Mucosa of rectum (tissue), 2 donors: ENCODE results near the gene SMYD2.

Experiments
- H3K27ac ChIP-seq, 2 donors: one replicate each; pipeline ENCODE4 v1.7.0; 2013; ENCODE audit warnings: inconsistent platforms in 2 of 2, low read depth in 2 of 2, low read length in 2 of 2
- H3K27me3 ChIP-seq, 2 donors: one replicate each; pipeline ENCODE4 v1.7.0; 2013; ENCODE audit warnings: low read length in 2 of 2; ENCODE audit not compliant: control insufficient read depth in 2 of 2, insufficient read depth in 2 of 2
- H3K36me3 ChIP-seq, 2 donors: one replicate each; pipeline ENCODE4 v1.7.0; 2013; ENCODE audit warnings: low read length in 2 of 2; ENCODE audit not compliant: control insufficient read depth in 2 of 2, insufficient read depth in 2 of 2
- H3K4me1 ChIP-seq, 2 donors: one replicate each; pipeline ENCODE4 v1.7.0; 2013; ENCODE audit warnings: low read length in 2 of 2, mild to moderate bottlenecking in 1 of 2; ENCODE audit not compliant: control insufficient read depth in 2 of 2, insufficient read depth in 2 of 2
- H3K4me3 ChIP-seq, 2 donors: one replicate each; pipeline ENCODE4 v1.7.0; 2013; ENCODE audit warnings: low read length in 2 of 2
- H3K9ac ChIP-seq, 2 donors: one replicate each; pipeline ENCODE4 v1.7.0; 2013; ENCODE audit warnings: low read length in 2 of 2, low read depth in 1 of 2, mild to moderate bottlenecking in 1 of 2
- H3K9me3 ChIP-seq, 2 donors: one replicate each; pipeline ENCODE4 v1.7.0; 2013; ENCODE audit warnings: low read length in 2 of 2; ENCODE audit not compliant: control insufficient read depth in 2 of 2
- donor health status: healthy.
- donor health status: Normal muscosa, but diverticular disease.

Gene SMYD2

DNA sequence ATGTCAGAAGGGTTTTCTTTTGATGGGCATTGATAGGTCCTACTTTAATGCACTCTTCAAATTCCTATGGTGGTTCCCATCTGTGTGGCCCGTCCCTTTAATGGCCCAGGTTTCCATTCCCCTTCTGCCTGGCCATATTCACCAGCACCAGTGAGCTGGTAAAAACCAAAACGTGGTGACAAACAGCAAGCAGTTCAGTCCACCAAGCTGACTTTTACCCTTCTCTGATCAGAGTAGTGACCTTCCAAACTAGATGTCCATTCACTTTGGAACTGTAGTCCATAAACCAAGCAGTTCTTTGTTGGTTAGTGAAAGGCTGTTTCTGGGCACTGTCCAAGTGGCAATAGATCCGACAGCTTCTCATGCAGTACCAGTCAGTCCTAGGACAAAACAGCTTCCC, 60.5 kb downstream of the SMYD2 start:
- Histone ChIP-seq H3K4me3 (no peak overlapping the region), H3K4me1 (no peaks in the 10 kb centered on the region), H3K27me3 (no peaks in the 10 kb centered on the region), H3K9me3 (no peaks in the 10 kb centered on the region), H3K27ac (no peak overlapping the region), H3K36me3 (no peaks in the 10 kb centered on the region), H3K9ac (no peak overlapping the region)

DNA sequence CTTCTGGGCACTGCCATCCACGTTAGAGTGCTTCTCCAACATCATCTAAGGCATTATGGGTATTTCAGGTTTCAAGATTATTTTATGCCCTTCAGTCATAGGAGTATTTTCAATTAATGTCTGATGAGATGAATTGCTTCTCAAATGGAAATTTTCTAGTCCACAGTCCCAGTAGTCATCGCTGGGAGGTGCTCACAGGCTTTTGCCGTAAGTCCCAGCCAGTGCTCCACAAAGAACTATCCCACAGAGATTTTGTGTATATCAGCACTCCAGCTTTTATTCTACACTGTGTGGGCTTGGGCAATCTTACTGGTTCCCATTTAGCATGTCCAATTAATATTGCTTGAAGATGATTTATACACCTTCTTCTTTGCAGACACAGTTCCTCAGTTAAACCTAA, 61.0 kb downstream of the SMYD2 start:
- no peak overlapping the region for H3K4me3 ChIP-seq
- H3K9ac ChIP-seq = no peak overlapping the region
- no peaks in the 10 kb centered on the region for H3K27me3 ChIP-seq
- no peak overlapping the region for H3K27ac ChIP-seq
- no peaks in the 10 kb centered on the region for H3K9me3 ChIP-seq
- no peaks in the 10 kb centered on the region for H3K36me3 ChIP-seq
- H3K4me1 ChIP-seq = no peaks in the 10 kb centered on the region

DNA sequence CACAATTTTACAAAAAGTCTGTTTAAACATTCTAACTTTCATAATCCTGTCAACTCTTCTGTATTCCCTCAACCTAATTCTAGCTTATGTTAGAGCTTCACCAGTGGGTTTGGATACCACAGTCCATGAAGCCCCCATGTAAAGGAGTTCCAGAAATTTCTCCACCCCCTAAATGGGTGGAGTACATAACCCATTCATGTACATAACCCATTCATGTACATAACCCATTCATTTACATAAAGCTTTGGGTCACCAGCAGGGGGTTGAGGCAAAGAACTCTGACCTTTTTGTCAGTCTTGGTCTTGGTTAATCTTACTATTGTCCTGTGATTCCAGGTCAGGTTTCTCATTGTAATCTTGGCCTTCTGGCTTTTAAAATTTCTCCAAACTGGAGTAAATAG, 61.6 kb downstream of the SMYD2 start:
- H3K36me3 ChIP-seq = no peaks in the 10 kb centered on the region

DNA sequence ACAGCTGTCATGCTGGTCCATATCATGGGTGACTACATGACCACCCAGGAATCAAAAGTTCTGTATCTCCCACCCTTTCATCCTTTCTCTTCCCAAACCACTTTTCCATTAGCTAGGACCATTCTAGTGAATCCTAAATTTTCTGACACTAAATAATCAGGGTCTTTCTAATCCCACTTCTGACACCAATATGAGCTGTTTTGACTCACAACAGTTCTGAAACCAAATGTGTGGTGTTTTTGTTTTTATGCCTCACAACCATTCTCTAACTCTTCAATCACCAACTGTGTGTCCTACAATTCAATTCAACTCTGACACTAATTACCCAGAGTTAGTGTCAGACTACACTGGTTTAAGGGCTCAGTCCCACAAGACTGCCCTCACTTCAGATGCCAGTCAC, 63.9 kb downstream of the SMYD2 start:
- no peak overlapping the region for H3K27ac ChIP-seq
- H3K27me3 ChIP-seq = no peaks in the 10 kb centered on the region
- no peaks in the 10 kb centered on the region for H3K4me1 ChIP-seq
- H3K9me3 ChIP-seq = no peaks in the 10 kb centered on the region
- H3K9ac ChIP-seq = no peak overlapping the region
- no peak overlapping the region for H3K4me3 ChIP-seq
- no peaks in the 10 kb centered on the region for H3K36me3 ChIP-seq

More for the DNA sequence above, 61.6 kb downstream of the SMYD2 start:
- H3K4me3 ChIP-seq = no peak overlapping the region
- H3K9me3 ChIP-seq = no peaks in the 10 kb centered on the region
- H3K4me1 ChIP-seq = no peaks in the 10 kb centered on the region
- no peaks in the 10 kb centered on the region for H3K27me3 ChIP-seq
- H3K27ac ChIP-seq = no peak overlapping the region
- no peak overlapping the region for H3K9ac ChIP-seq

DNA sequence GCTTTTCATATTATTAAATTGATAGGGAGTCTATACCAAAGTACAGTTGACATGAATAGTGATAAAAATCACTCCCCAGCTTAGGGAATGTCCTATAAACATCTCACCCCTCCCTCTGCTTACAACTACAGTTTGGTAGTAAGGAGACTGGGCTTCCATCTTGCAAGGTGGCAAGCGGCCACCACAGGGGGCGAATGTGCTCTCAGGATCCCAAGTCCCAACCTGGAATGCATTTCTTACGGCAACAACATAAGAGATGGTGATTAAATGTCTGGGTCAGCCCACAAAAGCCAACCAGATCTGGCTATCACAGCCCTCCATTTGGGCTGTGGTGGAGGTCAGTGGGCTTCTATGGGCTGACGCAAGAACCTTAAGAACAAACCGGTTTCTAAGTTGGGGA, 68.0 kb downstream of the SMYD2 start:
- H3K27me3 ChIP-seq = no peaks in the 10 kb centered on the region
- H3K9ac ChIP-seq = no peak overlapping the region
- H3K4me3 ChIP-seq = no peak overlapping the region
- H3K36me3 ChIP-seq = no peaks in the 10 kb centered on the region
- H3K4me1 ChIP-seq = no peaks in the 10 kb centered on the region
- H3K9me3 ChIP-seq = no peaks in the 10 kb centered on the region
- no peak overlapping the region for H3K27ac ChIP-seq

DNA sequence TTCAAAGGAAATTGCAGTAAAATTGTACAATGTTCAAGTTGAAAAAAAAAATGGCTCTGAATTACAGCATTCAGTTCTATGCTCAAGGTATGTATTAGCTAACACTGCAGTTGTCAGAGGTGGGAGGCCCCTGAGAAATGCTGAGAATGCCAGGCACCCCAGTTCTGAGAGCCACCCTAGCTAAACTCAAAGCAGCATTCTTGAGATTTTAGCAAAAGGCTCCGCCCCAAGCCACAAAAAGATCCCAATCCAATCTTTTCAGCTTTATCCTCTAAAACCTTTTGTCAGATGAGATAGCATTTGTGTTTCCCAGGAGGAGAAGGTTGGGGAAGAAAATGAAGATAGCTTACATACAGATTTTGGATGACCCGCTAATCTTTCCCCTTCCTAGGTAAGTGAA, 68.8 kb downstream of the SMYD2 start:
- no peaks in the 10 kb centered on the region for H3K36me3 ChIP-seq
- no peak overlapping the region for H3K4me3 ChIP-seq
- H3K9me3 ChIP-seq = no peaks in the 10 kb centered on the region
- no peak overlapping the region for H3K27ac ChIP-seq
- no peak overlapping the region for H3K9ac ChIP-seq
- H3K4me1 ChIP-seq = no peaks in the 10 kb centered on the region
- no peaks in the 10 kb centered on the region for H3K27me3 ChIP-seq

DNA sequence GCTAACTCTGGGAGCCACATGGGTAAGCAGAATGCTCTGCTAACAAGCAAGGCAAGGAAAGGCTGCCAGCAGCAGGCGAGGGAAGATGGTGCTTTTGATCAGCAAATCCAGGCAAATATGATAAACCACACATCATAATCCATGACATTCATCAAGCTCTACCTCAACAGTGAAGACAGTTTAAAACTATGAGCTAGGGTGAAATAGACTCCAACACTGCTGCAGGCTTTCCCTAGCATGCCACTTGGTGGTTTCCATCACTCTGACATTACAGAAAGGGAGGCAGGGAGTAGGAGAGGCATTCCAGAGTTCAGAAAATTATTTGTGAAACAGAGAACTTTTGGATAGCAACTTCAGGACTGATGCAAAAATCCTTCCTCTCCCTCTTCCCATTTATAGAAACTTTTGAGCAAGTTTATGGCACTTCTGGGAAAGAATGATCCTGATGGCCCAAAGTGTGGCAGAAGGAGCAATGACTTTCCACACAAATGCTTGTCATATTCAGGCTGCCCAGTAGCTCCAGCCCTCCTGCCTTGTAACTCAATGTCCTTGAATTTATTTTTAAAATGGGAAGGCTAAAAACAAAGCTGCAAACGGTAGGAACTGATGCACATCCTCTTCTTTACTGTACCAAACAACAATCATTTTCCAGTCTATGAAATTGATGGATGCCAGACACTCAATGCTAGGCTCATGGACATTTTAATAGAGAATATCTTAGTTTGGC, 70.8 kb downstream of the SMYD2 start:
- H3K27ac ChIP-seq = no peak overlapping the region
- no peaks in the 10 kb centered on the region for H3K36me3 ChIP-seq
- no peaks in the 10 kb centered on the region for H3K9me3 ChIP-seq
- no peaks in the 10 kb centered on the region for H3K4me1 ChIP-seq
- no peak overlapping the region for H3K4me3 ChIP-seq
- no peaks in the 10 kb centered on the region for H3K27me3 ChIP-seq
- H3K9ac ChIP-seq = no peak overlapping the region

DNA sequence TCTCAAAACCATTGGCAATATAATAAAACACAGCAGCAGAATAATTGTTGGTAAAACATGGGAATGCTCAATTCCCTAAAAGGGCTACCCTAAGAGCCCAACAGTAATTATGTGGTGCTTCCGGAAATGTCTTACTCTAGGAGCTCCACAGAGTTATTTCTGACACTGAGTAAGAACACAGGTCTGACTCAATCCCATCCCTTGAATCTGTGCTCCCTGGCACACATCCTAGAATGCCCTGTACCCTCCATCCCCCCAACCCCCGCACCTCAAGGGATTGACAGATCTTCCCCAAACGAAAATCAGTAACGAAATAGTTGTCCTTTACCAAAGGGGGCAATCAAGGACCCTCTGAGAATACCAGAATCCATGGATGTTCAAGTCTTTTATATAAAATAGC, 71.9 kb downstream of the SMYD2 start:
- Histone ChIP-seq H3K27me3 (no peaks in the 10 kb centered on the region), H3K9ac (no peak overlapping the region), H3K9me3 (no peaks in the 10 kb centered on the region), H3K27ac (no peak overlapping the region), H3K4me1 (no peaks in the 10 kb centered on the region), H3K4me3 (no peak overlapping the region), H3K36me3 (no peaks in the 10 kb centered on the region)

DNA sequence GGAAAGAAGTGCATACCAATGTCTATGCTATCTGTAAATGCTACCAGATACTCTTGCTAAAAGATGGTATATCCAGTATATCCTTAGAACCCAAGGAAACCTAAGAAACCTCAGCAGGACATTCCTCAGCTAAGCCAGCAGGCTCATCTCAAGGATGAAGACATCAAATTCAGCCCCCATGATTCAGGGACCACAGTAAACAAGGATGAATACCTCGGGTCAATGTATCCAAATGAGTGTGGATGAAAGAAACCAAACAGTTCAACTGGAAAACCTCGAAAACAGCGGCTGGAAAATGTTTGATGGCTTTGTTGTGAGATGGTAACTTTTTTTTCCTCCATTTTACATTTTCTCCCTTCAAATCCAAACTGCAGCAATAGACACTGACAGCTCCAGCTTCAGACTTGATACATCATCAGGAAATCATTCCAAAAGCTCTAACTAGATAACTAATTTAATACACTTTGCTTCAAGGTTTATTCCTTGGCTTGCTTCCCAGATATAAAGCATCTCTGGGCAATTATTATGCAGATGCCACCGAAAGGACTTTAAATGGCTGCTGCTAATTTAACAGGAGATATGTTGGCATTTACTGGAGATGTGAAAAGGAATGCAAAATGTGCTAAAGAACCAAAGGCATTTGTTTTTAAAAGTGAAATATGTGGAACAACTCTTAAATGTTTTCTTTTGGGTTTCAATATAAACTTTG, 73.6 kb downstream of the SMYD2 start:
- no peak overlapping the region for H3K27ac ChIP-seq
- H3K36me3 ChIP-seq = no peaks in the 10 kb centered on the region
- no peak overlapping the region for H3K9ac ChIP-seq
- H3K9me3 ChIP-seq = no peaks in the 10 kb centered on the region
- no peaks in the 10 kb centered on the region for H3K27me3 ChIP-seq
- H3K4me1 ChIP-seq = no peaks in the 10 kb centered on the region
- H3K4me3 ChIP-seq = no peak overlapping the region

DNA sequence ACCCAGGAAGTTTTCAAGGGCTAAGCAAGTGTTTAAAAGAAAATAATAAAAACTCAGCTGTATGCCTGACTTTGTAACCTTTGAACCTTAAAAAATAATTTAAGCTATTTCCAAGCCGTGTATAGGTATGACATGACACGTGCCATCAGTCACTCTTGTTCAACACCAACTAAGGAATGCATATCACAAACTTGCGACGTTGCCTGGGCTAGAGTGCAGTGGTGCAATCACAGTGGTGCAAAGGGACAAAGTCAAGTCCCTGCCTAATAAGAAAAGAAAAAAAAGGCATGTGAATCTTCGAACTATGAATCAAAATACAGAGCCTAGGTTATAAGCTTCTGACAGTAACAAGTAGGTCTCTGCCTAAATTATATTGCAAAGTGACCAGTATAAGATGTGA, 79.2 kb downstream of the SMYD2 start:
- H3K9ac ChIP-seq = no peak overlapping the region
- no peak overlapping the region for H3K27ac ChIP-seq
- no peak overlapping the region for H3K4me3 ChIP-seq
- H3K27me3 ChIP-seq = no peaks in the 10 kb centered on the region
- no peaks in the 10 kb centered on the region for H3K9me3 ChIP-seq
- H3K36me3 ChIP-seq = no peaks in the 10 kb centered on the region
- H3K4me1 ChIP-seq = no peaks in the 10 kb centered on the region
